Adrenal gland (tissue), 5 donors: ENCODE data around the gene TOR1B.

Experiments used
- POLR2A ChIP-seq, 2 donors: fragments of 450-650 bp; IDR thresholded peaks; one replicate each; pipeline ENCODE4 v1.6.1; 2017; ENCODE audit warnings: antibody characterized with exemption in 2 of 2, mild to moderate bottlenecking in 2 of 2, moderate library complexity in 1 of 2
- TF ChIP-seq, protein P1 (sequence below), 6 experiments: fragments of 450-650 bp in 4 of 6; fragments of 200-600 bp in 2 of 6; sonication (generic) in 1 of 6; IDR thresholded peaks; 1 replicate in 5 of 6; 2 replicates in 1 of 6; pipeline versions ENCODE4 v1.5.1 to v1.8.0; 2016 to 2021; ENCODE audit warnings: antibody characterized with exemption in 6 of 6, mild to moderate bottlenecking in 2 of 6, moderate library complexity in 1 of 6
- donor health status: DM: no; HTN: no; CAD: no.

GRCh38 chr9:129768486-129768885 is 34.5 kb upstream of the TOR1B start:
- TF ChIP-seq, protein P1, sequence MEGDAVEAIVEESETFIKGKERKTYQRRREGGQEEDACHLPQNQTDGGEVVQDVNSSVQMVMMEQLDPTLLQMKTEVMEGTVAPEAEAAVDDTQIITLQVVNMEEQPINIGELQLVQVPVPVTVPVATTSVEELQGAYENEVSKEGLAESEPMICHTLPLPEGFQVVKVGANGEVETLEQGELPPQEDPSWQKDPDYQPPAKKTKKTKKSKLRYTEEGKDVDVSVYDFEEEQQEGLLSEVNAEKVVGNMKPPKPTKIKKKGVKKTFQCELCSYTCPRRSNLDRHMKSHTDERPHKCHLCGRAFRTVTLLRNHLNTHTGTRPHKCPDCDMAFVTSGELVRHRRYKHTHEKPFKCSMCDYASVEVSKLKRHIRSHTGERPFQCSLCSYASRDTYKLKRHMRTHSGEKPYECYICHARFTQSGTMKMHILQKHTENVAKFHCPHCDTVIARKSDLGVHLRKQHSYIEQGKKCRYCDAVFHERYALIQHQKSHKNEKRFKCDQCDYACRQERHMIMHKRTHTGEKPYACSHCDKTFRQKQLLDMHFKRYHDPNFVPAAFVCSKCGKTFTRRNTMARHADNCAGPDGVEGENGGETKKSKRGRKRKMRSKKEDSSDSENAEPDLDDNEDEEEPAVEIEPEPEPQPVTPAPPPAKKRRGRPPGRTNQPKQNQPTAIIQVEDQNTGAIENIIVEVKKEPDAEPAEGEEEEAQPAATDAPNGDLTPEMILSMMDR (IDR thresholded peaks at IDR 0.05): no peak
- TF ChIP-seq POLR2A (IDR thresholded peaks at IDR 0.05): no peak
